HepG2 (cell line): ENCODE results near the gene POU5F1. TPM values are rescaled to one million over a fixed set of nuclear protein-coding genes. Genes with fewer than 3 reads are reported as not detected.
A peak's percentile ranks its signal among the peaks of the same experiment; 100 is the strongest.

Source experiments
- CEBPB ChIP-seq: IDR thresholded peaks from 2 replicates; pipeline ENCODE4 v1.6.1; 2011; ENCODE audit warnings: low read depth, low read length, improper control_type of control experiment, borderline replicate concordance
- CEBPZ ChIP-seq: IDR thresholded peaks from 2 replicates; pipeline ENCODE4 v1.6.1; 2012; ENCODE audit warnings: low read length, improper control_type of control experiment
- CTCF ChIP-seq: sonication (generic); formaldehyde crosslinking; IDR thresholded peaks from 2 replicates; pipeline ENCODE4 v1.5.0; 2020; ENCODE audit warnings: mild to moderate bottlenecking, missing genetic modification reagents, moderate library complexity
- DDIT3 ChIP-seq: sonication (generic); formaldehyde crosslinking; IDR thresholded peaks from 2 replicates; pipeline ENCODE4 v1.4.0; 2020; ENCODE audit warnings: mild to moderate bottlenecking, missing genetic modification reagents
- FOSL2 ChIP-seq: sonication (generic); formaldehyde crosslinking; IDR thresholded peaks from 2 replicates; pipeline ENCODE4 v1.4.0; 2020; ENCODE audit warnings: missing genetic modification reagents
- FOXK1 ChIP-seq: sonication (generic); formaldehyde crosslinking; IDR thresholded peaks from 2 replicates; pipeline ENCODE4 v1.4.0; 2020; ENCODE audit warnings: low read depth, missing genetic modification reagents, borderline replicate concordance
- GLI4 ChIP-seq: sonication (generic); formaldehyde crosslinking; IDR thresholded peaks from 2 replicates; pipeline ENCODE4 v1.5.1; 2020; ENCODE audit warnings: missing genetic modification reagents, mild to moderate bottlenecking, moderate library complexity, borderline replicate concordance
- HOXA3 ChIP-seq: sonication (generic); formaldehyde crosslinking; IDR thresholded peaks from 2 replicates; pipeline ENCODE4 v1.5.0; 2020; ENCODE audit warnings: missing genetic modification reagents
- JUNB ChIP-seq: sonication (generic); formaldehyde crosslinking; IDR thresholded peaks from 2 replicates; pipeline ENCODE4 v1.8.0; 2022; ENCODE audit warnings: missing genetic modification reagents, mild to moderate bottlenecking, borderline replicate concordance
- NFYB ChIP-seq: sonication (generic); formaldehyde crosslinking; IDR thresholded peaks from 2 replicates; pipeline ENCODE4 v1.4.0; 2020; ENCODE audit warnings: missing genetic modification reagents
- POLR2G ChIP-seq: fragments of 200-400 bp; formaldehyde crosslinking; IDR thresholded peaks from 2 replicates; pipeline ENCODE4 v1.6.1; 2018; ENCODE audit warnings: mild to moderate bottlenecking, low read depth, low read length, moderate library complexity
- SMC3 ChIP-seq: IDR thresholded peaks from 2 replicates; pipeline ENCODE4 v1.6.1; 2011; ENCODE audit warnings: low read length, improper control_type of control experiment
- TSC22D2 ChIP-seq: sonication (generic); formaldehyde crosslinking; IDR thresholded peaks from 2 replicates; pipeline ENCODE4 v1.5.1; 2020; ENCODE audit warnings: missing genetic modification reagents, mild to moderate bottlenecking, borderline replicate concordance
- ZBED4 ChIP-seq: sonication (generic); formaldehyde crosslinking; IDR thresholded peaks from 2 replicates; pipeline ENCODE4 v1.4.0; 2020; ENCODE audit warnings: missing genetic modification reagents, borderline replicate concordance
- ZBTB8A ChIP-seq: sonication (generic); formaldehyde crosslinking; IDR thresholded peaks from 2 replicates; pipeline ENCODE4 v1.4.0; 2020; ENCODE audit warnings: mild to moderate bottlenecking, low read depth, missing genetic modification reagents, borderline replicate concordance
- ZFP36L1 ChIP-seq: sonication (generic); formaldehyde crosslinking; IDR thresholded peaks from 2 replicates; pipeline ENCODE4 v1.8.0; 2022; ENCODE audit warnings: mild to moderate bottlenecking, missing genetic modification reagents, moderate library complexity
- ZNF598 ChIP-seq: sonication (generic); formaldehyde crosslinking; IDR thresholded peaks from 2 replicates; pipeline ENCODE4 v1.5.1; 2020; ENCODE audit warnings: mild to moderate bottlenecking, missing genetic modification reagents, borderline replicate concordance
- ZNF781 ChIP-seq: sonication (generic); formaldehyde crosslinking; IDR thresholded peaks from 2 replicates; pipeline ENCODE4 v1.5.1; 2020; ENCODE audit warnings: borderline replicate concordance, mild to moderate bottlenecking, missing genetic modification reagents; ENCODE audit errors: not compliant biosample characterization
- polyA plus RNA-seq, 8 experiments: library from polyadenylated mRNA; depleted of rRNA in 3 of 8; stranded (reverse) in 7 of 8; unstranded in 1 of 8; fragments of >200 nt; fragmentation: Illumina TruSeq in 4 of 8; extraction: Trizol in 4 of 8; gene quantifications; 2 replicates each; pipeline versions ENCODE4 v1.2.1 to v1.2.3, GENCODE V29; 2011 to 2016; ENCODE audit warnings: low read depth in 4 of 8, missing spikeins in 1 of 8, mixed read lengths in 1 of 8; ENCODE audit not compliant: insufficient read depth in 1 of 8
- total RNA-seq, 5 experiments: library from RNA; depleted of rRNA; stranded (reverse); fragments of >200 nt; fragmentation: Illumina TruSeq; extraction: Trizol; gene quantifications; 2 replicates each; pipeline ENCODE4 v1.2.3, GENCODE V29; 2016; ENCODE audit warnings: low read depth in 1 of 5

POU5F1 gene
- total and polyA plus RNA-seq, 2 of the 13 experiments (the other 11 are each of a cell fraction or from before 2014, with no cell fraction given): 2.5 to 7.2 TPM

GRCh38 chr6:31203345-31203979 is 33.0 kb upstream of the POU5F1 start (continued):
- TF ChIP-seq CTCF (no peak), JUNB (CRISPR knock-in tag) (peak; percentile 76), ZBED4 (CRISPR knock-in tag) (no peak), DDIT3 (CRISPR knock-in tag) (no peak), ZBTB8A (no peak), SMC3 (no peak), CEBPZ (no peak), NFYB (CRISPR knock-in tag) (no peak), ZNF781 (CRISPR knock-in tag) (no peak), POLR2G (no peak; the same call in 1 of the 2 replicates), ZNF598 (CRISPR knock-in tag) (no peak), CEBPB (no peak), GLI4 (CRISPR knock-in tag) (no peak), ZFP36L1 (peak; percentile 66; the same call in 1 of the 2 replicates), FOXK1 (CRISPR knock-in tag) (peak; percentile 70; the same call in 1 of the 2 replicates), FOSL2 (CRISPR knock-in tag) (peak; percentile 94), TSC22D2 (CRISPR knock-in tag) (no peak), HOXA3 (CRISPR knock-in tag) (no peak; the same call in 1 of the 2 replicates)
